GM12872 (cell line): ENCODE data around the gene TBX1.

ENCODE experiments used
- CTCF ChIP-seq: IDR thresholded peaks from 3 replicates; pipeline ENCODE4 v1.5.1; 2011; ENCODE audit warnings: low read depth, mild to moderate bottlenecking, low read length, moderate library complexity; ENCODE audit not compliant: insufficient read depth

Gene TBX1

DNA sequence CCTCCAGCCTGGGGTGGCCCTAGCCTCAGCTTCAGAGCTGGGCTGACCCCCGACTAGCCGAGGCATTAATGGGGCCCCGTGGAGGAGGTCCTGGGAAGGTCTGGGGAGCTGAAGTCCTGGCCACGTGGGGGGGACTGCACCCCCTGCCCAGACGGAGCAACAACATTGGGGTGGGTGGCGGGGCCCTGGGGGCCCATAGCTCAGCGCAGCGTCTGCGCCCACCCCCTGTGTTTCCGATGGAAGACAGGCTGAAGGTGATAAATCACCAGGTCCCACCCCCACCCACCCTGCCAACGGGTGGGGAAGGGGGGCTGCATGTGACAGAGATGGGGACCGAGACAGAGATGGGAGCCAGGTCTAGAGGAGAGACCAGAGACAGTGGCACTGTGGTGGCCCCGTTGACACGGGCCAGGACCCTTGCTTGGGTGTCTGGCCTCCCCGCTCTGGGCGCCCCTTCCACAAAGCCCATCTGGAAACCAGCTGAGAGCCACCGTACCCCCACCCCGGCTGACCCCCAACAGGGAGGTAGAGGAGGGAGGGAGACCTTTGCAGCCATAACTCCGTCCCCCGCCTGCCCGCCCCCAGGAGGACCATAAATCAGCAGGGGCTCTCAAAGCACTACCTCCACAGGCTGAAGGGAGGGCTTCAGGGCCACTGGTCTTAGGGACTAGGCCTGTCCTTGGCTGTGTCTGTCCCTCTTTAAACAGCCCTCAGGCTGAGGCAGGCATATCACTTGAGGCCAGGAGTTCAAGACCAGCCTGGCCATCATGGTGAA, 29.0 kb upstream of the TBX1 start:
- no peak for TF ChIP-seq CTCF

DNA sequence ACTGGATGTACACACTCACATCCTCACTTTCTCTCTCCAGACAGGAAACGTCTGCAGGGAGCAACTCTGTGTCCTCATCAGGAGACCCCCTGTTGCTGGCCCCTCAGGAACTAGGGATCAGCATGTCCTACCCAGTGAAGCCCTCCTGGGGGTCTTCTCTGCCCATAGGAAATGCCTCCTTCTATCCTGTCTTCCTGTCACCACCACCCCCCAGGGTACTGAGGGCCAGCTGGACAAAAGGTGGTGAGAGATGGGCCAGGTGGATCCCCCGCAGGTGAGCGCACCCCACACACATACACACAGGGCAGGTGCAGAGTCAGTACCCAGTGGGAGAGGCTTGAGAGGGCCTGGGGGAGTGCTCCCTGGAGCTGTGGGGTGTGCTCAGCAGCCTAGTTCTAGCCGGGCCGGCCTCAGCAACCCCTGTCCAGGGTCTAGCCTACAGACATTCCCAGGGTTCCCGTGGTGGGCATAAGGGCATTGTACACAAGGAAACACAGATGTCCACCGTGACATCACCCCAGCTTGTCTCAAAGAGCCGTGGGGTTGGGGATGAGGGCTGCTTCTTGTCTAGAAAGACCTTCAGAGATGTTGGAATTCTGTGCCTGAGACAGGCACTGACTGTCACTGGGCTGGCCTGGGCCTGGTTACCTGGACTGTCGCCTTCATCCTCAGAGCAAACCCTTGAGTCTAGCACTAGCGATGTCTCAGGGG, 28.0 kb upstream of the TBX1 start:
- no peak for TF ChIP-seq CTCF

GRCh38 chr22:19733755-19734154, 26.8 kb upstream of the TBX1 start:
- TF ChIP-seq CTCF, result no peak

GRCh38 chr22:19734163-19734562, 26.4 kb upstream of the TBX1 start:
- TF ChIP-seq CTCF, result no peak

- TF ChIP-seq CTCF, result no peak
Observed at GRCh38 chr22:19734837-19735382, 25.7 kb upstream of the TBX1 start.

DNA sequence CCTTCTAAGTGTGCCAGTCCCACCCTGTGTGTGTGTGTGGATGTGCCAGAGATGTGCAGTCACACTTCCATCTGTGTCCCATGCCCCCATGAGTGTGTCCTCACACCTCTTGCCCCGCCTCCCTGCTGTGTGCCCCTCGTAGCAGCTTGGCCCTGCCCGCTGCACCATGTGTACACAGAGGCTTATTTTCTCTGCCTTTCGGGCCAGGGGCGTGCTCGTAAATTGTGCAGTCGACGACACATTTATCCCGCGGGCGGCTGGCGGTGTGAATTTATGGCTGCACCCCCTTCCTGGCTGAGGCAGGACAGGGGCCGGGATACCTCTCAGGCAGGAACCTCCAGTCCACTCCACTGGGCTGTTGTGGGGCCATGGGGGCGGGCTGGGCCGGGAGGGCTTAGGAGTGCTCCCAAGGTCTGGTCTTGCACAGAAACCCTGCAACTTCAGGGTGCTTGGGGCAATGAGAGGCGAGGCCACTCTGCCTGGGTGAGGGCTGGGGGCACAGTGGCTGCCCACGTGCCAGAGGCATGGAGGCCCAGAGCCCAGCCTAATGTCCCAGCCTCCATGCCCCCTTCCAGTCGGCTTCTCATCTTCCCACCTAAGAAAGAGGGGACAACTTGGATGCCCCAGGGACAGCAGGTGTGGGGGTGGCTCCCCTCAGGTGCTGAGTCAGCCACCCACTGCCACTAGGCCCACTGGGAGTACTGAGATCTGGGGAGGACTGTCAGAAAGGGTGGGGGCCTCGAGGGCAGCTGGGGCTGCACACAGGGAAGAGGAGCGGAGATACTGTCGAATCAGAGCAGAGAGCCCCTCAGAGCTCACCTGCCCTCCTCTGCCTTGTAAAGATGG, 24.7 kb upstream of the TBX1 start:
- no peak for TF ChIP-seq CTCF
